ENCODE data around the gene DBN1.

- no peak for TF ChIP-seq CTCF (IDR thresholded peaks at IDR 0.05)
- no peak for TF ChIP-seq POLR2A (IDR thresholded peaks at IDR 0.05)
These were observed 32.2 kb downstream of the DBN1 start for GRCh38 chr5:177440990-177441780.

Measured in adrenal gland (tissue), 5 donors.